ENCODE results near the gene IGSF3.

The IGSF3 gene

DNA sequence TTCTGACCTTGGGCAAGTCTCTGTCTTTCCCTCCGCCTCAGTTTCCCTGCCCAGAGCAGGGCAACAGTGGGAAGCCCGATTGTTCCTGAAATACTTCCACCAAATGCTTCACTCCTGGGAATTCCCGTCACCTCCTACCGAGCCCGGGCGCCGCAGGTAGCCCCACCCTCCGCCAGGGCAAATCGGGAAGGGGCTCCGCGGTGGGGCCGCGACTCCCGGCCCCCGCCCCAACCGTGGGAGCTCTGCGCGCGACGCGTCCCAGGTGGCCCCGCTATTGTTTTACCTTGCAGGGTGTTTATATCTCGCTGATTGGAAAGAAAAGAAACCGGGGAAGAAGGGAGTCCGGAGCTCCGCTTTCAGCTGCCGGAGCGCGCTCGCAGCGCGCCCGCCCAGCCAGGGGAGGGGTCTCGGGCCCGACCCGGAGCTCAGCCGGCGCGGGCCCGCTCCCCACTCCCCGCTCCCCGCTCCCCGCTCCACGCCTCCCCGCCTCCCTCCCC, 407 bp downstream of the IGSF3 start:
- peak overlapping the region; percentile 86 for H3K56ac ChIP-seq (ENCODE audit: low read length)
- no peak overlapping the region for H2BK5ac ChIP-seq (ENCODE audit: low read length)
- H2AK5ac ChIP-seq (ENCODE audit: low read length): no peak overlapping the region
- no peak overlapping the region for H2BK120ac ChIP-seq (ENCODE audit: low read depth, low read length)
- H4K8ac ChIP-seq (ENCODE audit: low read depth, low read length): no peak overlapping the region
- H3K79me1 ChIP-seq (ENCODE audit: low read length): peaks cover 18% of the 10 kb centered on the region
- H2BK15ac ChIP-seq (replicated peaks; ENCODE audit: low read depth): no peak overlapping the region
- peaks cover 5% of the 10 kb centered on the region for H3K4me1 ChIP-seq (ENCODE audit: control insufficient read depth, low read depth, low read length)
- peak overlapping the region; percentile 93 for H3K18ac ChIP-seq (ENCODE audit: low read length)
- peak overlapping the region; percentile 72 for H3K9ac ChIP-seq (ENCODE audit: low read length)
- H3K4me3 ChIP-seq (ENCODE audit: low read length): peak overlapping the region; percentile 78
- no peak overlapping the region for H3K23ac ChIP-seq (ENCODE audit: low read length)
- DNase-seq: peak; percentile 56
- no peaks in the 10 kb centered on the region for H3K36me3 ChIP-seq (ENCODE audit: control insufficient read depth, insufficient read depth, low read length)
- peak overlapping the region; percentile 39 for H3K4ac ChIP-seq (ENCODE audit: low read depth, low read length)
- H4K5ac ChIP-seq (ENCODE audit: low read length): no peak overlapping the region
- H3K4me2 ChIP-seq (ENCODE audit: low read length): peak overlapping the region; percentile 96
- peaks cover 4% of the 10 kb centered on the region for H3K79me2 ChIP-seq (ENCODE audit: control insufficient read depth, insufficient read depth, low read length)
- H3K27me3 ChIP-seq (ENCODE audit: insufficient read depth, low read length, poor library complexity): no peaks in the 10 kb centered on the region
- H3K27ac ChIP-seq (ENCODE audit: low read depth, low read length): peak overlapping the region; percentile 14
- WGBS (ENCODE audit: extremely low coverage, insufficient coverage, low lambda C conversion rate): no CpG with 5 or more reads among the region's 45 CpGs

DNA sequence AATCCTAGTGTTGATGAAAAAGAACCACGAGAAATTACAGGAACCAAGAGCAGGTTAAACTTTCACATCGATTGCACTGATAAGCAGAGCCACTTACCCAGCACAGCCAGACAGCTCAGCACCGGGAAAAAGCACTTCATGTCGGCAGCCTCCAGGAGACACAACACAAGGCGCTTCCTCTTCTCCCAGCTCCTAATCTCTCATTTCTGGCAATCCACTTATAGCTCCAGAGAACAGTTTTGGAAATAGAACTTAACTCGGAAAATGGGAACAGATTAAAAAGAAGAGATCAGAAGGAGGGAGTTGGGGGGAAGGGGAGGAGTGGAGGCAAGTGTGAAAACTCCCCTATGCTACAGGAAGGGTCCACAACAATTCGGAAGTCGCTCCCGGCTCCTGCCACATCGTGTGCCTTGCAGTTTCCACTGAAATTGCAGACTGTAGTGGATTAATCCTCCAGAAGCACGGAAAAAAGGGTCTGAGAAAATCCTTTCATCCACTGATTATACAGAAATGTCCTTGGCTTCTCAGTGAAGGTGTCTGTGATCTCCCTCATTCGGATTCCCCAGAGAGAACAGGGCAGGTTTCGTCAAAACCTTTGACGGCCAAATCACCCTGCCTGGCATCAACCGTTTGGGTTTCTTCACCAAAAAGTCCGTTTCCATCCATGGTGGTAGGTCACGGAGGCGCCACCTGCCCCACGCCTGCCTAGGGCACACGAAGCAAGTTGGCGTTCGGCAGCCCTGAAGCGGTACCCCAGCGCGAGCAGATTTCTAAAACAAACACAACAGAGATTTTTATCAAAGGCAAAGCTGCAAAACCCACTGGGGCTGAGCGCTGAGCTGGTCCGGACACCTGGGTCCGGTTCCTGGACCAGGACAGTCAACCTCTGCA, 1.1 kb downstream of the IGSF3 start:
- Histone ChIP-seq H3K79me1 (ENCODE audit: low read length) (peaks cover 20% of the 10 kb centered on the region), H3K79me2 (ENCODE audit: control insufficient read depth, insufficient read depth, low read length) (peaks cover 4% of the 10 kb centered on the region), H4K5ac (ENCODE audit: low read length) (no peak overlapping the region), H2AK5ac (ENCODE audit: low read length) (no peak overlapping the region), H3K56ac (ENCODE audit: low read length) (peak overlapping the region; percentile 86), H3K4me3 (ENCODE audit: low read length) (peak overlapping the region; percentile 78), H3K4ac (ENCODE audit: low read depth, low read length) (no peak overlapping the region), H3K4me2 (ENCODE audit: low read length) (peak overlapping the region; percentile 96), H4K8ac (ENCODE audit: low read depth, low read length) (no peak overlapping the region), H3K4me1 (ENCODE audit: control insufficient read depth, low read depth, low read length) (peaks cover 5% of the 10 kb centered on the region), H3K18ac (ENCODE audit: low read length) (peak overlapping the region; percentile 93), H3K23ac (ENCODE audit: low read length) (no peak overlapping the region), H2BK15ac (replicated peaks; ENCODE audit: low read depth) (no peak overlapping the region), H3K27me3 (ENCODE audit: insufficient read depth, low read length, poor library complexity) (no peaks in the 10 kb centered on the region), H2BK120ac (ENCODE audit: low read depth, low read length) (no peak overlapping the region), H2BK5ac (ENCODE audit: low read length) (no peak overlapping the region), H3K36me3 (ENCODE audit: control insufficient read depth, insufficient read depth, low read length) (no peaks in the 10 kb centered on the region), H3K9ac (ENCODE audit: low read length) (peak overlapping the region; percentile 72), H3K27ac (ENCODE audit: low read depth, low read length) (no peak overlapping the region)
- WGBS (ENCODE audit: extremely low coverage, insufficient coverage, low lambda C conversion rate): no CpG with 5 or more reads among the region's 28 CpGs
- DNase-seq: peak; percentile 56

DNA sequence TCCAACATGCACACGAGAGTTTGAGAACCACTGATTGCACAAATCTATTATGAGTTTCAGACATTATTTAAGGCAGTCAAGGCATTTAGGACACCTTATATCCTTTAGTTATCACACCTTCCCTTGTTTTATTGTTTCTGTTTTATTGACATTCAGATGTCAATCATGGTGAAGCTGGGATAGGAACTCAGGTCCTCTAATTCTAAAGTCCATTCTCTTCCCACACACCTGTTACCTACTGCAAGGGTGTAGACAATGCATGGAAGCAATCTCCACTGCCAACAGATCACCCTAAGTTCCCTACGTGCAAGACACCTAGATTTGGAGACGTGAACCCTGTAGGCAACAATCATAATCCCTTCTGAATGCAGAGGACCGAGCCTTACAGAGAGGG, 2.6 kb downstream of the IGSF3 start:
- Histone ChIP-seq H3K18ac (ENCODE audit: low read length) (no peak overlapping the region), H3K4me3 (ENCODE audit: low read length) (no peak overlapping the region), H3K56ac (ENCODE audit: low read length) (no peak overlapping the region), H2BK120ac (ENCODE audit: low read depth, low read length) (no peak overlapping the region), H3K36me3 (ENCODE audit: control insufficient read depth, insufficient read depth, low read length) (no peaks in the 10 kb centered on the region), H3K4me1 (ENCODE audit: control insufficient read depth, low read depth, low read length) (peaks cover 5% of the 10 kb centered on the region), H3K79me2 (ENCODE audit: control insufficient read depth, insufficient read depth, low read length) (peaks cover 4% of the 10 kb centered on the region), H3K4ac (ENCODE audit: low read depth, low read length) (no peak overlapping the region), H3K79me1 (ENCODE audit: low read length) (peaks cover 20% of the 10 kb centered on the region), H3K27me3 (ENCODE audit: insufficient read depth, low read length, poor library complexity) (no peaks in the 10 kb centered on the region), H3K27ac (ENCODE audit: low read depth, low read length) (no peak overlapping the region), H2BK5ac (ENCODE audit: low read length) (no peak overlapping the region), H2BK15ac (replicated peaks; ENCODE audit: low read depth) (no peak overlapping the region), H4K5ac (ENCODE audit: low read length) (no peak overlapping the region), H3K4me2 (ENCODE audit: low read length) (no peak overlapping the region), H4K8ac (ENCODE audit: low read depth, low read length) (no peak overlapping the region), H3K9ac (ENCODE audit: low read length) (no peak overlapping the region), H2AK5ac (ENCODE audit: low read length) (no peak overlapping the region), H3K23ac (ENCODE audit: low read length) (peak overlapping the region; percentile 17)
- WGBS (ENCODE audit: extremely low coverage, insufficient coverage, low lambda C conversion rate): no CpG with 5 or more reads among the region's 4 CpGs
- DNase-seq: no peak

DNA sequence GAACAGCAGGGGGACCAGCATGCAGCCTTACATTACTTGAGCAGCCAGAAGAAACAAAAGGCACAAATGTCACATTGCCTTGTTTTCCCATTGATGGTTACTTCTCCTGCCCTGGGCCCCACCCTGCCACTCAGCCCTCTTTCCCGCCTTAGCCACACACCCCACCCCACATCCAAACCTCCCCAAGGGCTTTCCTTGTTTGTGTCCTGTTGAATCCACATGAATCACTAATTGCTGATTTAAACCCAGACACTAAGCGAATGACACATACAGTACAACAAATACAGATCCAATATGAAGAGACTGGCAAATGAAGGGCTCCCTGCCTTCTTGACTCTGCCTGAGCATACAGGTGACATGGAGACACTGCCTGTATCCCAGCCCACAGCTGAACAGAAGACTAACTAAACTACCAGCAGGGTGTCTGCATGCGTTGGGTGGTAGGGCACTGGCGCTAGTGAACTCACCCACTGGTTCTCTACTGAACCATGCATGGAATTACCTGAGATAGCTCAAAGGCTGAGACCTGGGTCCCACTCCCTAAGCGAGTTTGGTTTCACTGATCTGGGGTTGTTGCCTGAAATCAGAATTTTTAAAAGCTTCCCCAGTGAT, 3.1 kb downstream of the IGSF3 start:
- H3K4me2 ChIP-seq (ENCODE audit: low read length): no peak overlapping the region
- H3K56ac ChIP-seq (ENCODE audit: low read length): no peak overlapping the region
- no peak overlapping the region for H3K4ac ChIP-seq (ENCODE audit: low read depth, low read length)
- H2AK5ac ChIP-seq (ENCODE audit: low read length): no peak overlapping the region
- H3K4me1 ChIP-seq (ENCODE audit: control insufficient read depth, low read depth, low read length): peaks cover 5% of the 10 kb centered on the region
- H2BK15ac ChIP-seq (replicated peaks; ENCODE audit: low read depth): no peak overlapping the region
- no peak overlapping the region for H4K8ac ChIP-seq (ENCODE audit: low read depth, low read length)
- no peak for DNase-seq
- H3K79me2 ChIP-seq (ENCODE audit: control insufficient read depth, insufficient read depth, low read length): peaks cover 4% of the 10 kb centered on the region
- H3K27me3 ChIP-seq (ENCODE audit: insufficient read depth, low read length, poor library complexity): no peaks in the 10 kb centered on the region
- no peak overlapping the region for H3K27ac ChIP-seq (ENCODE audit: low read depth, low read length)
- no peak overlapping the region for H4K5ac ChIP-seq (ENCODE audit: low read length)
- no peak overlapping the region for H3K23ac ChIP-seq (ENCODE audit: low read length)
- peaks cover 20% of the 10 kb centered on the region for H3K79me1 ChIP-seq (ENCODE audit: low read length)
- H3K4me3 ChIP-seq (ENCODE audit: low read length): no peak overlapping the region
- no CpG with 5 or more reads among the region's 5 CpGs for WGBS (ENCODE audit: extremely low coverage, insufficient coverage, low lambda C conversion rate)
- H2BK120ac ChIP-seq (ENCODE audit: low read depth, low read length): no peak overlapping the region
- no peak overlapping the region for H2BK5ac ChIP-seq (ENCODE audit: low read length)
- H3K18ac ChIP-seq (ENCODE audit: low read length): no peak overlapping the region
- no peak overlapping the region for H3K9ac ChIP-seq (ENCODE audit: low read length)
- H3K36me3 ChIP-seq (ENCODE audit: control insufficient read depth, insufficient read depth, low read length): no peaks in the 10 kb centered on the region

DNA sequence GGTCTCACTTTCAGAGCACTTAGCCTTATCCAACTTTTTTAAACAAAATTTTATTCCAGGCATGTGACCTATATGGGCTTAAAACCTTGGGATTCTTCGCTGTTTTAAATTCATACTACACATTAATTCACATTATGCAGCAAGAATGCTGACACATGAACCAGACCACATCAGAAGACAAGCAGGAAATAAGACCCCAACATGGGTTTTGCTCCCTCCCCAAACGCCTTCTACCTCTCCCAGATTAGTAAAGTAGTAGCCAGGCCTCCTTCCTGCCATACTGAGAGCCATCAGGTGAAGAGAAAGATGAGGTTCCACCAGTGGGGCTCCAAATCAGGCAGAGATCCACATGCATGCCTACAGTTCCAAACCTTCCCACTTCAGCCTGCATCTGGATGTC, 3.7 kb downstream of the IGSF3 start:
- Histone ChIP-seq H3K4me1 (ENCODE audit: control insufficient read depth, low read depth, low read length) (peaks cover 5% of the 10 kb centered on the region), H2BK5ac (ENCODE audit: low read length) (no peak overlapping the region), H2AK5ac (ENCODE audit: low read length) (no peak overlapping the region), H3K4me2 (ENCODE audit: low read length) (no peak overlapping the region), H3K79me2 (ENCODE audit: control insufficient read depth, insufficient read depth, low read length) (peaks cover 4% of the 10 kb centered on the region), H4K5ac (ENCODE audit: low read length) (no peak overlapping the region), H2BK120ac (ENCODE audit: low read depth, low read length) (no peak overlapping the region), H3K23ac (ENCODE audit: low read length) (no peak overlapping the region), H2BK15ac (replicated peaks; ENCODE audit: low read depth) (no peak overlapping the region), H3K4me3 (ENCODE audit: low read length) (no peak overlapping the region), H3K18ac (ENCODE audit: low read length) (no peak overlapping the region), H3K9ac (ENCODE audit: low read length) (no peak overlapping the region), H4K8ac (ENCODE audit: low read depth, low read length) (no peak overlapping the region), H3K79me1 (ENCODE audit: low read length) (peaks cover 20% of the 10 kb centered on the region), H3K27ac (ENCODE audit: low read depth, low read length) (no peak overlapping the region), H3K27me3 (ENCODE audit: insufficient read depth, low read length, poor library complexity) (no peaks in the 10 kb centered on the region), H3K56ac (ENCODE audit: low read length) (no peak overlapping the region), H3K4ac (ENCODE audit: low read depth, low read length) (no peak overlapping the region), H3K36me3 (ENCODE audit: control insufficient read depth, insufficient read depth, low read length) (no peaks in the 10 kb centered on the region)
- no peak for DNase-seq
- WGBS (ENCODE audit: extremely low coverage, insufficient coverage, low lambda C conversion rate): no CpG with 5 or more reads among the region's 2 CpGs

Measured in mesendoderm (in vitro differentiated cells).